ENCODE measurements around the gene CRNKL1. TPM values are rescaled to one million over a fixed set of nuclear protein-coding genes. Genes with fewer than 3 reads are reported as not detected.

The CRNKL1 gene
- total RNA-seq, 1 donor from 2014 or later, result 36.4 TPM

Other genes with a start within 250 kb of the CRNKL1 start
- 52.5 TPM for gene NAA20, start 35.1 kb downstream of the CRNKL1 start, total RNA-seq (ENCODE audit: insufficient read depth, low replicate concordance)
- gene CFAP61, start 66 bp upstream of the CRNKL1 start, total RNA-seq (ENCODE audit: insufficient read depth, low replicate concordance), result 2.4 TPM